OCI-M1 (cell line): Measurements from ENCODE around the gene TMEM63A.
"Not testable (repeated sequence)": the region's sequence is repeated elsewhere in the genome, so short reads cannot be mapped to it uniquely, and the experiment has no call there.

Experiments used
- DNase-seq: peaks from one replicate; lab custom pipeline; 2025; lab: John Stamatoyannopoulos, UW

TMEM63A gene

GRCh38 chr1:225908773-225909172, 26.6 kb upstream of the TMEM63A start:
- no peak for DNase-seq

GRCh38 chr1:225908013-225908640, 25.9 kb upstream of the TMEM63A start:
- no peak for DNase-seq

DNA sequence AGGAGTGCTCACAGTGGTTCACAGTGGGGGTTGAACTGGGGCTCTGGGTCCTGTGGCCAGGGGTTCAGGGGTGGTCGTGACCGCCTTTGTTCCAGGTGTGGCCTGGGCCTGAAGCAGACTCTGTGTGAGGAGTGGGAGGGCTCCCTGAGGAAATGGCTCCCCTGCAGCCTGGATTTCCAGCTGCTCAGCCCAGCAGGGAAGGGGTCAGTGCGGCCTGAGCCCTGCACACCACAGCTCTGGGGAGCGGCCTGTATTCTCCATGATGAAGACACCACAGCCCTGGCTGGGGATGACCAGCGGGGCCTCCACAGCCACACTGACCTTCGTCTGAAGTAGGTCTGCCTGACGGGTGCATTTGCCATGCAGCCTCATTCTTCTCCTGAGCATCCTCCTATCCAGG, 25.2 kb upstream of the TMEM63A start:
- DNase-seq = no peak

DNA sequence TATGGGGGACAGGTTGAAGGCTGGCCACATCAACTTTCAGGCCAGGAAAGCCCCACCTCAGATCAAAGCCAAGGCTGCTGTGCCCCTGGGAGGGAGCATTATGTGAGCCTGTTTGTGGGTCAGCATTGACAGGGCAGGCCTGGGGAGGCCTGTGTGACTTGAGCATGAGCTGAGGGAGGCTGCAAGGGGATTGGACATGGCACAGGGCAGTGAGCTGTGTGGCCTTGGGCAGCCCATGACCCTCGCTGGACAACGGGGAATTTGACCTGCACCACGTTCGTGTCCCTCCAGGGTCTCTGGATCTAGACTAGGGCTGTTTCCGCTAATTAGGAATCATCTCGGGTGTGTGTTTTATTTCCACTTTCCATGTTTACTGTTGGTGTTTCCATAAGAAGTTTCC, 24.3 kb upstream of the TMEM63A start:
- DNase-seq = no peak

- no peak for DNase-seq
Observed at GRCh38 chr1:225903623-225904022, 21.4 kb upstream of the TMEM63A start.

DNA sequence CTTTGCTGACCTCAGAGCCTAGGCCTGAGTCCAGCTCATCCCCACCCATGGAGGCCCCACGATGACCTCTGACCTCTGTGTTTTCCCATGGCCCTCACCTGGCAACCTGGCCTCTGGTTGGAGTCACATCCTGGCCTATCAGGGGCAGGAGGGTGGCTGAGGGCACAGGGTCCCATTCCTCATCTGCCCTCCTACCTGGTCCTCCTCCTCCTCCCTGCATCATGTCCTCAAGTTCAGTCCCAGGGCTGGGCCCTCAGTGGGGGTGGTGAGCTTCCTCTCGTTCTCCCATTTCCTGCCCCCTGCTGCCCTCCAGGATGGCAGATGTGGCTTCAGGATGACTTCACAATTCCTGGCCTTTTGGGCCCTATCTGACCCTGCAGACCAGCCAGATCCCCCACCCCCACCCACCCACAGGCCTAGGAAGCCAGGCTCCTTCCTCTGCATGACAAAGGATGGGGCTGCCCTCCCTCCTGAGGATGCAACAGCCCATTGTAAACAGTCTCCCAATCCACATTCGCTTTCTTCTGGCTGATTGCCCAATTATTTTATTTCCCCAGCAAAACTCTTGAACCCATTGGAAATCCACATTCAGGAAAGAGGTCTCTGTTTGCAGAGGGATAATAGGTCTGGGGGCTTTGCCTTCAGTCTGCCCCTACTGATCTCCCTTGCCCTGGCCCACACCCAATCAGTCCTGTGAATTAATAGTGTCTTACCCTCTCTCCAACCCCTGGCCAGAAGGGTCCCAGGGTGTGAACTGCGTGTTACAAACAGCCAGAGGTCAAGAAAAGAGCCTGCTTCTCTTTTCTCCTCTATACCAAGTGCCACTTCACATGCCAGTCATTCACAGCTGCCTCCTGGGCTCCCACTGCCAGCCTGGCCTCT, 17.1 kb upstream of the TMEM63A start:
- peak; percentile 32 for DNase-seq

- DNase-seq = no peak
Observed at GRCh38 chr1:225897595-225898514, 15.7 kb upstream of the TMEM63A start.

DNA sequence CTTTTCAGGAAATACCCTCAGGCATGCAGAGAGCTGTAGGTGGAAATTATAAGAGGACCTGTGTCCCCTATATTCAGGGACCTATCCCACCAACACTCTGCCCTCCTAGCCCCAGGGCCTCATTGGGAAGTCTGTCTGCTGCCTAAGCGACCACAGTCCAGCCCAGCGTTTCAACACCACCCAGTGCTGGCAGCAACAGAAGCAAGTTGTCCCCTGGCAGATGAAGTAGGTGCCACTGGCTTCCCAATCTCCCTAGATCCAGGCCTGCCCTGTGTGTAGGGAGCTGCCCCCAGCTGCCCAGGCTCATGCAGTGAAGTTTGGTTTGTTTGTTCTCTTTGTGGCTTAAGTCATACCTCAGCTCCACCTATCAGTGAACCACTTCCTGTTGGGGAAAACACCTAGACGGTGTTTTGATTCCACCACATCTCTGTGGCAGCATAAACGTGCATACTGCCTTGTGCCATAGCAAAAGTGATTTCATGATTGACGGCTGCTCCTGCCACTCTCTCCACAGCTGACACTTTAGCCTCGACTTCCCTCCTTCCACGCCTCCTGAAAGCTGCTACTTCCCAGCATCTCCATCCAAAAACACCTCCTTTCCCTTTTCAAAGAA, 14.9 kb upstream of the TMEM63A start:
- peak; percentile 26 for DNase-seq

DNA sequence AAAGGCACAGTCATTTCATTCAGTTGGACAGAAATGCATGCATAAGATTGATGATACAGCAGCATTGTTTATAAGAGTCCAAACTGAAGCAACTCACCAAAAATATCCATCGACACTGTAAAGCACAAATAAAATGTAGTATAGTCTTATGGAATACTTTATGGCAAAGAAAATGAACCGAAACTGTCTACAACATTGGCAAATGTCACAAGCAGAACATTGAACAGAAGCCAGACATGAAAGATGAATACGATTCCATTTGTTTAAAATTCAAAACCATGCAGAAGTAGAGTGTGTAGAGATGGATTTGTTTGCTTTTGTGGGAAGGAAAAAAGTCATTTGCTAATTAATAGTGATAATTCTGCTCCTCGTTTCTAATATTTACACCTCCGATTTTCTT, 14.3 kb upstream of the TMEM63A start:
- no peak for DNase-seq

GRCh38 chr1:225892307-225892706, 10.1 kb upstream of the TMEM63A start:
- DNase-seq = no peak

DNA sequence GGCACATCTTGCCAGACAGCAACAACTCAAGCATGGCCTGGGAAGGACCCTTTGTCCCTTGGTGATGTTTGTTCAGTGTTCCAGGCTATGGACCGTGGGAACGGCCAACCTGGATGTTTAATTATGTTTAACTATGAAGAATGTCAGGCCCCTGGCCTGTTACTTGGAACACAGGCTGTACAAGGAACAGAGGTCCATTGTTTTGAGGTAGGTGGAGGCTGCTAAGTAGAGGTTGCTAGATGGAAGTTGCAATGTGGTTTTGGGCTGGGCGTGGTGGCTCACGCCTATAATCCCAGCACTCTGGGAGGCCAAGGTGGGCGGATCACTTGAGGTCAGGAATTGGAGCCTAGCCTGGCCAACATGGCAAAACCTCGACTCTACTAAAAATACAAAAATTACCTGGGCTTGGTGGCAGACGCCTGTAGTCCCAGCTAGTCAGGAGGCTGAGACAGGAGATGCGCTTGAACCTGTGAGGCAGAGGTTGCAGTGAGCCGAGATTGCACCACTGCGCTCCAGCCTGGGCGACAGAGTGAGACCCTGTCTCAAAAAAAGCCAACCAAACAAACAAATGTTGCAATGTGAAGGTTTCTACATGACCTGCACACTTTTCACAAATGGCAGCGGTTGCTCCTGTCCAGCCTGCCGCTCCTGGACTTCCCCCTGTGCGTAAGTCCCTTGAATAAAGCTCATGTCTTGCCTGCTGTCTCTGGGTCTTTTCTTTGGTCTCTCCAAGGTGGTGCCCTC, 9.2 kb upstream of the TMEM63A start:
- DNase-seq = no peak

DNA sequence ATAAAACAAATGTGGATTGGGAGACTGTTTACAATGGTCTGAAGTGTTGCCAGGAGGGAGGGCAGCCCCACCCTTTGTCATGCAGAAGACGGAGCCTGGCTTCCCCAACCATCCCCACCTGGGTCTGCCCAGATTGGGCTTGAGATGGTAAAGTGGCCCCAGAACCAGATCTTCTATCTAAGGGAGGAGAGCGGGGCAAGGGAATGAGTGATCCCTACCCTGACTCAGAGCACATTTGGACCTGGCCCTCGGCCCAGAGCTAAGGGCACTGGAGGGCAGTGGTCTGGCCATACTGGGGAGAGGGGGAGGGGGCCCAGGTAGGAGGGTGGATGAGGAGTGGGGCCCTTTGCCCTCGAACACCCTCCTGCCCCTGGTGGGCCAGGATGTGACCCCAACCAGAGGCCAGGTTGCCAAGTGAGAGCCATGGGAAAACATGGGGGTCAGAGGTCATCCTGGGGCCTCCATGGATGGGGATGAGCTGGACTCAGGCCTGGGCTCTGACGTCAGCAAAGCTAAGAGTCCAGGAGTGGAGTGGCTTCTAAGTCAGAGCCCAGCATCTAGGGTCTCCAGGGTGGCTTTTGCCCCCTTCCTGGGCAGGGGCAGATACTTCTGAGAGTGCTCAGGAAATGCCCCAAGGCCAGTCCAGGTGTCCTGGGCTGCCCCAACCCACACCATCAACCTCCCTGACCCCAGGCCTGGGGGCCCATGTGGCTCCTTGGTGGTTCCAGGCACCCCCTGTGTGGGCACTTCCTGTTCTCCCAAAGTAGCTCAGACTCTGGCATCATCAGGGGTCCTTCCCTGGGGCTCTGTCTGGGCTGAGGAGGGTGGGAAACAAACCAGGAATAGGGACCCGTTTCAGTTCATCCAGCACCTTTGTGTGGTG, 8.4 kb upstream of the TMEM63A start:
- no peak for DNase-seq

DNA sequence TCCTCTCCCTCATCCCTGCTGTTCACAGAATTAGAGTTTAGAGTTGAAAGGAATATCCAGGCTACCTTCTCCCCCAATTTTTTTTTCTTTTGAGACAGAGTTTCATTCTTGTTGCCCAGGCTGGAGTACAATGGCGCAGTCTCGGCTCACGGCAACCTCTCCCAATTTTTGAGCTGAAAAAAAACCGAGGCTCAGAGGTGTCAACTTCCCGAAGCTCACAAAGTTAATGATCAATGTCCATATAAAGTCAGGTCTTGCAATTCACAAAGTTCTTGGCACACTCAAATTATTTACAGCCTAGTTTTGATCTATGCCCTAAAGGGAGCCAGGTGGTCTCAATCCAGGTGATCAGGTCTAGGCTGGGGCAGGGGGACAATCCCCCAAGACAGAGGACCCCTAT, 7.6 kb upstream of the TMEM63A start:
- no peak for DNase-seq

- no peak for DNase-seq
Observed at GRCh38 chr1:225888898-225889601, 6.9 kb upstream of the TMEM63A start, which contains the start of gene LEFTY1. LEFTY1 (minus strand) TSS chr1:225889146; CDS start chr1:225889066, 80 bp downstream.

DNA sequence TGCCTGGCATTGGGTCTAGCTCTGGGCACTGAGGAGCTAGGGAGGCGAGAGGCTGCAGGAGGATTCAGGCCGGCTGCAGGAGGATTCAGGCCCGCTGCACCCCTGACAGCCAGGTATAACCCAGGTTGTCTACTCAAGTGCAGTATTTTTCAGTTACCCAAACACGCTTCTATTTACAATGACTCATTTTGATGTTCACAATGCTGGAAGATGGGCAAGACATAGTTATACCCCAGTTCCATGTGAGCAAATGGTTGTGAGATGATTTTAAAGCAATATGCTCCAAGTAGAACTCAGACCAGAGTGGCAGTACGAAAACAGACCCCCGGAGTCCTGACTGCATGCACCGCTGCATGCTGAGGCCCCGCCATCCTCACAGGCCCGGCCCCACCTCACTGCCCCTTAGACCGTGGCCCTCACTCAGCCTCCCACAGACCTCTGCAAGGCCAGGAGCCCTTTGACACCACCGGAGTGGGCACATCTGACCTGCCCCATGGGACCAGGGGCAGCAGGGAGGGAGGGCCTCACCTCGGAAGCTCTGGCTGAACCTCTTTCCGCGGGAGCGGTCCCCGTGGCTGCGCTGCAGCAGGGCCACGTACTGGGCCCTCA, 6.2 kb upstream of the TMEM63A start:
- no peak for DNase-seq

DNA sequence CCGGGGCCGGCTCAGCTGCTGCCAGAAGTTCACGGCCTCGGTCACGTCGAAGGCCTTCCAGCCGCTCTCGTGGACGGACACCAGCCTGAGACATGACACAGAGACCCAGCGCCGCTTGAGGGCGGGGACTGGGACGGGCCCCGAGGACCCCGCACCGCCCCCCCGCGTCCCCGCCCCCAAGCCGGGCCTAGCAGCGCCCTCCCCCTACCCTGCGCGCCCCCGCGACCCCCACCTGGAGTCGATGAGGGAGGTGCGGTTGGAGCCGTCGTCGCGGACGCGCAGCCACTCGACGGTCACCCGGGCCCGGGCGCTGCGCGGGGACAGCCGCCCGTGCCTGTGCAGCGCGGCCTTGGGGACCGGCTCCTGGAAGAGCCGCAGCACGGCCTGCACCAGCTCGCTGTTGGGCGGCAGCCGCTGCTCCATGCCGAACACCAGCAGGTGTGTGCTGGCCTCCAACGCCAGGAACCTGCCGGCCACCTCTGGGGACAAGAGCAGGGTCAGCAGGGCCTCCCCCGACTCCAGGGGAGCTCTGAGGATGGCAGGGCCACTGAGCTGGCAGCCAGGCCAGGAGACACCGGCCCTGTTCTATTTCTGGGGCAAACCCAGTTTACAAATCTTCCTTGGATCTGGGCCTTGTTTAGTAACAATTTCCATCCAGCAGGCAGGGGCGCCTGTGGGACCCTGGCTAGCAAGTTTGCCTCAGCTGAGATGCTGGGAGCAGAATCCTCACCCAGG, 5.5 kb upstream of the TMEM63A start:
- DNase-seq = not testable (repeated sequence)

- no peak for DNase-seq
Observed at GRCh38 chr1:225887030-225887314, 4.8 kb upstream of the TMEM63A start.

- no peak for DNase-seq
Observed at GRCh38 chr1:225886159-225887029, 4.2 kb upstream of the TMEM63A start.
